ENCODE results near the gene NRP2.

The NRP2 gene

DNA sequence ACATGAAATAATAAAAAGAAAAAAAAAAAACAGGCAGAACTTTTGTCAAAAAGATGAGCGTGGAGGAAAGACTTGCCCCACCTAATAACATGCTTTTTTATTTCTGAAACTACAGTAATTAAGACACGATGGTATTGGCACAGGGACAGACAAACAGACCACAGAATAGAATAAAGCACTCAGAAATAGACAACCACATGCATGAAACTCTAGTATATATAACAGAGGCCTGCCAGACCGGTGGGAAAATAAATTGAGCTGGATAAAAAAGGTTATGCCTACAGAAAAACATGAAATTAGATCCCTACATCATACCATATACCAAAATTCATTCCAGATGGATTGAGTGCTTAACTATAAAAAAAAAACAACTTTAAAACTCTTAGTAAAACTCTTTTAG is 163.1 kb downstream of the NRP2 start:
- TF ChIP-seq, protein P1, sequence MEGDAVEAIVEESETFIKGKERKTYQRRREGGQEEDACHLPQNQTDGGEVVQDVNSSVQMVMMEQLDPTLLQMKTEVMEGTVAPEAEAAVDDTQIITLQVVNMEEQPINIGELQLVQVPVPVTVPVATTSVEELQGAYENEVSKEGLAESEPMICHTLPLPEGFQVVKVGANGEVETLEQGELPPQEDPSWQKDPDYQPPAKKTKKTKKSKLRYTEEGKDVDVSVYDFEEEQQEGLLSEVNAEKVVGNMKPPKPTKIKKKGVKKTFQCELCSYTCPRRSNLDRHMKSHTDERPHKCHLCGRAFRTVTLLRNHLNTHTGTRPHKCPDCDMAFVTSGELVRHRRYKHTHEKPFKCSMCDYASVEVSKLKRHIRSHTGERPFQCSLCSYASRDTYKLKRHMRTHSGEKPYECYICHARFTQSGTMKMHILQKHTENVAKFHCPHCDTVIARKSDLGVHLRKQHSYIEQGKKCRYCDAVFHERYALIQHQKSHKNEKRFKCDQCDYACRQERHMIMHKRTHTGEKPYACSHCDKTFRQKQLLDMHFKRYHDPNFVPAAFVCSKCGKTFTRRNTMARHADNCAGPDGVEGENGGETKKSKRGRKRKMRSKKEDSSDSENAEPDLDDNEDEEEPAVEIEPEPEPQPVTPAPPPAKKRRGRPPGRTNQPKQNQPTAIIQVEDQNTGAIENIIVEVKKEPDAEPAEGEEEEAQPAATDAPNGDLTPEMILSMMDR (IDR thresholded peaks at IDR 0.05) = no peak
- Histone ChIP-seq H3K27me3 (no peaks in the 10 kb centered on the region), H3K27ac (no peak overlapping the region), H3K4me1 (ENCODE audit: control insufficient read depth in 1 of 2, insufficient read depth in 1 of 2, low read depth in 1 of 2, low read length in 1 of 2) (no peaks in the 10 kb centered on the region), H3K4me3 (ENCODE audit: low read depth in 1 of 2, low read length in 1 of 2) (no peak overlapping the region), H3K9me3 (no peaks in the 10 kb centered on the region), H3K36me3 (no peaks in the 10 kb centered on the region)
